GM12878 (cell line): ENCODE measurements around the gene MAML2.

Source experiments
- HDAC6 ChIP-seq: fragments of 200-600 bp; sonication (generic); IDR thresholded peaks from one replicate; pipeline ENCODE4 v1.8.0; 2017; ENCODE audit warnings: antibody characterized with exemption; ENCODE audit not compliant: unreplicated experiment
- RAD21 ChIP-seq: IDR thresholded peaks from 2 replicates; pipeline ENCODE4 v1.6.1; 2011; ENCODE audit warnings: mild to moderate bottlenecking, low read depth, low read length, moderate library complexity; ENCODE audit not compliant: insufficient read depth
- STAT1 ChIP-seq: fragments of 450-650 bp; conservative IDR thresholded peaks from 2 replicates; pipeline ENCODE4 v1.6.1; 2014; ENCODE audit warnings: antibody characterized with exemption, mild to moderate bottlenecking
- TF ChIP-seq, protein P1 (sequence below): IDR thresholded peaks from 2 replicates; pipeline ENCODE4 v1.6.1; 2012; ENCODE audit warnings: low read depth, low read length, improper control_type of control experiment
- TF ChIP-seq, protein P2 (sequence below): IDR thresholded peaks from 2 replicates; pipeline ENCODE4 v1.6.1; 2012; ENCODE audit warnings: mild to moderate bottlenecking, low read depth, low read length
- TF ChIP-seq, protein P3 (sequence below), 3 experiments: IDR thresholded peaks in 2 of 3; conservative IDR thresholded peaks in 1 of 3; 2 replicates each; pipeline ENCODE4 v1.5.1; 2011; ENCODE audit warnings: low read depth in 3 of 3, low read length in 3 of 3, mild to moderate bottlenecking in 3 of 3, control low read depth in 2 of 3, moderate library complexity in 2 of 3, inconsistent platforms in 1 of 3, mixed read lengths in 1 of 3; ENCODE audit not compliant: control insufficient read depth in 2 of 3, insufficient read depth in 1 of 3; ENCODE audit errors: extremely low read depth in 1 of 3
- TF ChIP-seq, protein P4 (sequence below): IDR thresholded peaks from 2 replicates; pipeline ENCODE4 v1.6.1; 2012; ENCODE audit warnings: low read depth, low read length, improper control_type of control experiment

DNA sequence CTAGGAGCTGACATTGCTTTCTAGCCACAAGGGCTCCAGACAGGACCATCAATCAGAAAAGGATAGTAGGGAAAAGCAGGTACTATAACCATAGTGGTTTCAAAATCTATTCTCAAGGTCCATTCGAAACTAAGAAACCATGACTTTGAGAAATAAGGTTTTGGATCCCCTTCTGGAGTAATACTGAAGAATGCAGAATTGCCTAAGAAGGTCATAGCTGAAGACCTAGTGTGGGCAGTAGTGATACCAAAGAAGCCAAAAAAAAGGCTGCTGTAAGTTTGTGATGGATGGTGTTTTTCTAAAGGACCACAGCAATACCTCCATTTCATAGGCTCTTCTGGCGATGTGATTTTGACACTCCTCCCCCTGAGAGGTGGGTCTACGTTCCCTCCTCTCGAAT is 163.1 kb downstream of the MAML2 start:
- TF ChIP-seq, protein P1, sequence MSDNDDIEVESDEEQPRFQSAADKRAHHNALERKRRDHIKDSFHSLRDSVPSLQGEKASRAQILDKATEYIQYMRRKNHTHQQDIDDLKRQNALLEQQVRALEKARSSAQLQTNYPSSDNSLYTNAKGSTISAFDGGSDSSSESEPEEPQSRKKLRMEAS = no peak
- TF ChIP-seq RAD21 = no peak
- TF ChIP-seq, protein P2, sequence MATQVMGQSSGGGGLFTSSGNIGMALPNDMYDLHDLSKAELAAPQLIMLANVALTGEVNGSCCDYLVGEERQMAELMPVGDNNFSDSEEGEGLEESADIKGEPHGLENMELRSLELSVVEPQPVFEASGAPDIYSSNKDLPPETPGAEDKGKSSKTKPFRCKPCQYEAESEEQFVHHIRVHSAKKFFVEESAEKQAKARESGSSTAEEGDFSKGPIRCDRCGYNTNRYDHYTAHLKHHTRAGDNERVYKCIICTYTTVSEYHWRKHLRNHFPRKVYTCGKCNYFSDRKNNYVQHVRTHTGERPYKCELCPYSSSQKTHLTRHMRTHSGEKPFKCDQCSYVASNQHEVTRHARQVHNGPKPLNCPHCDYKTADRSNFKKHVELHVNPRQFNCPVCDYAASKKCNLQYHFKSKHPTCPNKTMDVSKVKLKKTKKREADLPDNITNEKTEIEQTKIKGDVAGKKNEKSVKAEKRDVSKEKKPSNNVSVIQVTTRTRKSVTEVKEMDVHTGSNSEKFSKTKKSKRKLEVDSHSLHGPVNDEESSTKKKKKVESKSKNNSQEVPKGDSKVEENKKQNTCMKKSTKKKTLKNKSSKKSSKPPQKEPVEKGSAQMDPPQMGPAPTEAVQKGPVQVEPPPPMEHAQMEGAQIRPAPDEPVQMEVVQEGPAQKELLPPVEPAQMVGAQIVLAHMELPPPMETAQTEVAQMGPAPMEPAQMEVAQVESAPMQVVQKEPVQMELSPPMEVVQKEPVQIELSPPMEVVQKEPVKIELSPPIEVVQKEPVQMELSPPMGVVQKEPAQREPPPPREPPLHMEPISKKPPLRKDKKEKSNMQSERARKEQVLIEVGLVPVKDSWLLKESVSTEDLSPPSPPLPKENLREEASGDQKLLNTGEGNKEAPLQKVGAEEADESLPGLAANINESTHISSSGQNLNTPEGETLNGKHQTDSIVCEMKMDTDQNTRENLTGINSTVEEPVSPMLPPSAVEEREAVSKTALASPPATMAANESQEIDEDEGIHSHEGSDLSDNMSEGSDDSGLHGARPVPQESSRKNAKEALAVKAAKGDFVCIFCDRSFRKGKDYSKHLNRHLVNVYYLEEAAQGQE = no peak
- TF ChIP-seq, protein P3, sequence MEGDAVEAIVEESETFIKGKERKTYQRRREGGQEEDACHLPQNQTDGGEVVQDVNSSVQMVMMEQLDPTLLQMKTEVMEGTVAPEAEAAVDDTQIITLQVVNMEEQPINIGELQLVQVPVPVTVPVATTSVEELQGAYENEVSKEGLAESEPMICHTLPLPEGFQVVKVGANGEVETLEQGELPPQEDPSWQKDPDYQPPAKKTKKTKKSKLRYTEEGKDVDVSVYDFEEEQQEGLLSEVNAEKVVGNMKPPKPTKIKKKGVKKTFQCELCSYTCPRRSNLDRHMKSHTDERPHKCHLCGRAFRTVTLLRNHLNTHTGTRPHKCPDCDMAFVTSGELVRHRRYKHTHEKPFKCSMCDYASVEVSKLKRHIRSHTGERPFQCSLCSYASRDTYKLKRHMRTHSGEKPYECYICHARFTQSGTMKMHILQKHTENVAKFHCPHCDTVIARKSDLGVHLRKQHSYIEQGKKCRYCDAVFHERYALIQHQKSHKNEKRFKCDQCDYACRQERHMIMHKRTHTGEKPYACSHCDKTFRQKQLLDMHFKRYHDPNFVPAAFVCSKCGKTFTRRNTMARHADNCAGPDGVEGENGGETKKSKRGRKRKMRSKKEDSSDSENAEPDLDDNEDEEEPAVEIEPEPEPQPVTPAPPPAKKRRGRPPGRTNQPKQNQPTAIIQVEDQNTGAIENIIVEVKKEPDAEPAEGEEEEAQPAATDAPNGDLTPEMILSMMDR (IDR thresholded peaks at IDR 0.05 in 2 of 3, conservative IDR thresholded peaks at IDR 0.05 in 1 of 3; ENCODE audit: control insufficient read depth in 2 of 3, extremely low read depth in 1 of 3, insufficient read depth in 1 of 3, low read depth in 3 of 3, low read length in 3 of 3) = no peak
- TF ChIP-seq STAT1 = no peak
- TF ChIP-seq, protein P4, sequence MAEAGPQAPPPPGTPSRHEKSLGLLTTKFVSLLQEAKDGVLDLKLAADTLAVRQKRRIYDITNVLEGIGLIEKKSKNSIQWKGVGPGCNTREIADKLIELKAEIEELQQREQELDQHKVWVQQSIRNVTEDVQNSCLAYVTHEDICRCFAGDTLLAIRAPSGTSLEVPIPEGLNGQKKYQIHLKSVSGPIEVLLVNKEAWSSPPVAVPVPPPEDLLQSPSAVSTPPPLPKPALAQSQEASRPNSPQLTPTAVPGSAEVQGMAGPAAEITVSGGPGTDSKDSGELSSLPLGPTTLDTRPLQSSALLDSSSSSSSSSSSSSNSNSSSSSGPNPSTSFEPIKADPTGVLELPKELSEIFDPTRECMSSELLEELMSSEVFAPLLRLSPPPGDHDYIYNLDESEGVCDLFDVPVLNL = no peak
- no peak for TF ChIP-seq HDAC6
